Prostate gland (tissue), 2 donors: Measurements from ENCODE around the gene AMOTL1. TPM values are rescaled to one million over a fixed set of nuclear protein-coding genes. Genes with fewer than 3 reads are reported as not detected.

Source experiments
- DNase-seq: peaks from one replicate; pipeline ENCODE4 v3.0.0-alpha.2; 2019; ENCODE audit warnings: low spot score
- H3K27ac ChIP-seq, 2 donors: fragments of 200-600 bp; sonication (generic); 2 replicates each; pipeline ENCODE4 v1.5.1; 2017 to 2019
- H3K27me3 ChIP-seq: fragments of 200-600 bp; sonication (generic); replicated peaks from 2 replicates; pipeline ENCODE4 v1.5.1; 2019; ENCODE audit not compliant: insufficient read depth
- H3K36me3 ChIP-seq, 2 donors: fragments of 200-600 bp; sonication (generic); 1 replicate in 1 of 2; 2 replicates in 1 of 2; pipeline versions ENCODE4 v1.5.1 to v1.8.1; 2017 to 2019
- H3K4me1 ChIP-seq: fragments of 200-600 bp; sonication (generic); replicated peaks from 2 replicates; pipeline ENCODE4 v1.5.1; 2019
- H3K4me3 ChIP-seq, 2 donors: fragments of 200-600 bp; sonication (generic); 2 replicates each; pipeline ENCODE4 v1.5.1; 2017 to 2019
- H3K9me3 ChIP-seq: fragments of 200-600 bp; sonication (generic); 2 replicates; pipeline ENCODE4 v1.5.1; 2017
- POLR2A ChIP-seq: fragments of 450-650 bp; IDR thresholded peaks from one replicate; pipeline ENCODE4 v1.6.1; 2016; ENCODE audit warnings: antibody characterized with exemption, mild to moderate bottlenecking
- POLR2AphosphoS5 ChIP-seq: sonication (generic); formaldehyde crosslinking; IDR thresholded peaks from one replicate; pipeline ENCODE4 v1.6.1; 2017; ENCODE audit warnings: antibody characterized with exemption
- WGBS: methylation state at CpG from one replicate; pipeline ENCODE4 v1.1.5; 2018; 5-methylcytosine and 5-hydroxymethylcytosine counted together
- intact Hi-C: fragments of 100-400 bp; cut with DNase I; formaldehyde crosslinking; loops from one replicate; pipeline ENCODE4 v1.14.2; 2022
- total RNA-seq, 2 donors: library from RNA; depleted of rRNA; stranded (reverse); fragments of >200 nt; gene quantifications; one replicate each; pipeline ENCODE4 v1.1.0, GENCODE V29; 2016
- TF ChIP-seq, protein P1 (sequence below), 4 experiments: fragments of 200-600 bp in 2 of 4; fragments of 450-650 bp in 2 of 4; sonication (generic) in 2 of 4; IDR thresholded peaks; 1 replicate in 3 of 4; 2 replicates in 1 of 4; pipeline ENCODE4 v1.5.1; 2016 to 2019; ENCODE audit warnings: antibody characterized with exemption in 4 of 4, mild to moderate bottlenecking in 2 of 4, moderate library complexity in 2 of 4

The AMOTL1 gene
- total RNA-seq, 2 donors from 2014 or later = 49.2 to 67.2 TPM

DNA sequence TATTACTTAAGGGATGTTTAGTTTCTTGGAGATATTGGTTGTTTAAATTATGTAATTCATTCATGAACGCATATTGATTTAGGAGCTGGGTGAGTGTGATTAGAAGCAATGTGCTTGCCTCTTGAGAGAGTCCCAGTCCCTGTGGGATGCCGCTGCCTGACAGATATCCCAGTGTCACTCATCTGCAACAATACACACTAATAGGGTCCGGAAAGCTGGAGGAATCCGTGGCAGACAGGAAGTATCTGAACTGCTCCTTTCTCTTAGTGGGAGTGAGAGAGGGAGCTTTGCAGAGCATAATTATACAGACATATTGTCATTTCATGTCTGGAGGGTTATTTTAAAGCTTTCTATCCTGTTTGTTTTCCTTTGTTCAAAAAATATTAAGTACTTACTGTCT, 17.4 kb downstream of the AMOTL1 start:
- H3K27me3 ChIP-seq = no peaks in the 10 kb centered on the region
- H3K4me1 ChIP-seq = peaks cover 7% of the 10 kb centered on the region
- WGBS = 68% methylated on average over 4 of the region's 4 CpGs
- intact Hi-C loops = loop anchor here (5.0 kb wide), 1 partner anchor 92 kb away; no protein-coding TSS in a partner anchor
- H3K36me3 ChIP-seq = no peaks in the 10 kb centered on the region
- no peak overlapping the region for H3K4me3 ChIP-seq
- no peak overlapping the region for H3K27ac ChIP-seq
- no peak for DNase-seq
- H3K9me3 ChIP-seq = no peaks in the 10 kb centered on the region
- TF ChIP-seq POLR2A (no peak), POLR2AphosphoS5 (no peak)
- TF ChIP-seq, protein P1, sequence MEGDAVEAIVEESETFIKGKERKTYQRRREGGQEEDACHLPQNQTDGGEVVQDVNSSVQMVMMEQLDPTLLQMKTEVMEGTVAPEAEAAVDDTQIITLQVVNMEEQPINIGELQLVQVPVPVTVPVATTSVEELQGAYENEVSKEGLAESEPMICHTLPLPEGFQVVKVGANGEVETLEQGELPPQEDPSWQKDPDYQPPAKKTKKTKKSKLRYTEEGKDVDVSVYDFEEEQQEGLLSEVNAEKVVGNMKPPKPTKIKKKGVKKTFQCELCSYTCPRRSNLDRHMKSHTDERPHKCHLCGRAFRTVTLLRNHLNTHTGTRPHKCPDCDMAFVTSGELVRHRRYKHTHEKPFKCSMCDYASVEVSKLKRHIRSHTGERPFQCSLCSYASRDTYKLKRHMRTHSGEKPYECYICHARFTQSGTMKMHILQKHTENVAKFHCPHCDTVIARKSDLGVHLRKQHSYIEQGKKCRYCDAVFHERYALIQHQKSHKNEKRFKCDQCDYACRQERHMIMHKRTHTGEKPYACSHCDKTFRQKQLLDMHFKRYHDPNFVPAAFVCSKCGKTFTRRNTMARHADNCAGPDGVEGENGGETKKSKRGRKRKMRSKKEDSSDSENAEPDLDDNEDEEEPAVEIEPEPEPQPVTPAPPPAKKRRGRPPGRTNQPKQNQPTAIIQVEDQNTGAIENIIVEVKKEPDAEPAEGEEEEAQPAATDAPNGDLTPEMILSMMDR (IDR thresholded peaks at IDR 0.05) = no peak

- no peak for DNase-seq
- Histone ChIP-seq H3K4me3 (no peak overlapping the region), H3K36me3 (no peaks in the 10 kb centered on the region), H3K4me1 (peaks cover 7% of the 10 kb centered on the region), H3K27ac (no peak overlapping the region), H3K27me3 (no peaks in the 10 kb centered on the region), H3K9me3 (no peaks in the 10 kb centered on the region)
- intact Hi-C loops = loop anchor here (5.0 kb wide), 1 partner anchor 91 kb away; no protein-coding TSS in a partner anchor
- 55% methylated on average over 10 of the region's 10 CpGs for WGBS
- TF ChIP-seq, protein P1 (IDR thresholded peaks at IDR 0.05) = peak in 3 of 4 experiments; percentile 42 to 59 (median 46)
- no peak for TF ChIP-seq POLR2AphosphoS5
- no peak for TF ChIP-seq POLR2A
These were observed 18.3 kb downstream of the AMOTL1 start for GRCh38 chr11:94786264-94787126.

DNA sequence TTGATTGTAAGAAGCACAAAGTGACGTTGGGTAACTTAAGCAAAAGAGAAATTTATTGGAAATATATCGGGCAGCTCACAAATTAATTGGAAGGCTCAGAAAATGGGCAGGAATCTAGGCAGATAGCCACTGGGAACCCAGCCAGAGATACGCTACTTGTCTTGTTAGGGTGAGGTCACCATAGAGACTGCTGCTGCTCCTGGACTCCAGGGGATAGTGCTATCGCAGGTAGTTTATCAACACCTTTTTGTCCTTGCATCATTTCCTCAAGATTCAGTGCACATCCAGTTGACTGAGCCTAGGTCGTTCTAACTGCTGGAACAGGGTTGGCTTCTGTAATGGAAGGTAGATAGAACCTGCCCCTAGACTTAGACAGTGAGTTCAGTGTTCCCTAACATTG, 19.6 kb downstream of the AMOTL1 start:
- intact Hi-C loops = loop anchor here (5.0 kb wide), 1 partner anchor 90 kb away; no protein-coding TSS in a partner anchor
- no peak for DNase-seq
- WGBS = 83% methylated on average over 5 of the region's 5 CpGs

DNA sequence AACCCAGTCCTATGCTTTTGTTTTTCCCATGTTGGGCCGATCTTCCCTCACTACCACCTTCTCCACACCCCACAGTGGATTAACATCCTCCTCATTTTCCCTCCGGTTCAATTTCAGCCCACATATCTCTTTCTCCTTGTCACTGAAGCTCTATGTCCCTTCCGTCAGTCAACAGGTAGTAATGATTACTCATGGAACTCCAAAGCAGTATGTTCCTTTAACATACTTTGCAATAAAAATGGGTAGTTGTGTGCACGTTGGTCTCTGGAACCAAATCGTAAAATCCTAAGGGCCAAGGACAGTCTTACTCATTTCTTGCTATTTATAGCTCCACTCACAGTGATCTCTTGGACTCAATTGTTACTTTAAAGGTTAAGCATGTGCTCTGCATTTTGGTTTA, 20.2 kb downstream of the AMOTL1 start:
- intact Hi-C loops = loop anchor here (5.0 kb wide), 1 partner anchor 89 kb away; no protein-coding TSS in a partner anchor
- TF ChIP-seq POLR2A (no peak), POLR2AphosphoS5 (peak; percentile 35)
- TF ChIP-seq, protein P1 (IDR thresholded peaks at IDR 0.05) = no peak
- H3K27ac ChIP-seq = no peak overlapping the region
- no peaks in the 10 kb centered on the region for H3K27me3 ChIP-seq
- WGBS = 35% methylated on average over 5 of the region's 5 CpGs
- no peaks in the 10 kb centered on the region for H3K9me3 ChIP-seq
- no peak for DNase-seq
- H3K36me3 ChIP-seq = no peaks in the 10 kb centered on the region
- H3K4me1 ChIP-seq = peaks cover 7% of the 10 kb centered on the region
- no peak overlapping the region for H3K4me3 ChIP-seq

More for the DNA sequence above, 19.6 kb downstream of the AMOTL1 start:
- peaks cover 7% of the 10 kb centered on the region for H3K4me1 ChIP-seq
- H3K9me3 ChIP-seq = no peaks in the 10 kb centered on the region
- H3K27me3 ChIP-seq = no peaks in the 10 kb centered on the region
- H3K36me3 ChIP-seq = no peaks in the 10 kb centered on the region
- H3K4me3 ChIP-seq = no peak overlapping the region
- H3K27ac ChIP-seq = no peak overlapping the region
- TF ChIP-seq POLR2A = no peak
- TF ChIP-seq, protein P1 (IDR thresholded peaks at IDR 0.05) = no peak
- no peak for TF ChIP-seq POLR2AphosphoS5
